HL-60 (cell line): ENCODE results near the gene PPIL1.

Source experiments
- DNase-seq, 2 experiments: peaks; one replicate each; pipeline ENCODE4 v3.0.0-alpha.2; 2010 to 2020; ENCODE audit warnings: low read depth in 1 of 2, low spot score in 1 of 2
- H3K27ac ChIP-seq: fragments of 250-450 bp; sonication (Bioruptor Pico); replicated peaks from 2 replicates; pipeline ENCODE4 v1.5.1; 2020; ENCODE audit warnings: mild to moderate bottlenecking, moderate library complexity
- H3K27me3 ChIP-seq: fragments of 250-450 bp; sonication (Bioruptor Pico); 2 replicates; pipeline ENCODE4 v1.5.1; 2021; ENCODE audit warnings: mild to moderate bottlenecking, moderate library complexity; ENCODE audit not compliant: insufficient read depth, poor library complexity, severe bottlenecking
- H3K4me3 ChIP-seq: replicated peaks from 2 replicates; pipeline ENCODE4 v1.5.1; 2011; ENCODE audit warnings: mild to moderate bottlenecking, control low read depth, low read length; ENCODE audit not compliant: insufficient read depth
- GABPA ChIP-seq: IDR thresholded peaks from 2 replicates; pipeline ENCODE4 v1.6.1; 2012; ENCODE audit warnings: low read depth
- POLR2AphosphoS5 ChIP-seq: IDR thresholded peaks from 2 replicates; pipeline ENCODE4 v1.6.1; 2012; ENCODE audit warnings: low read depth
- SPI1 ChIP-seq: IDR thresholded peaks from 2 replicates; pipeline ENCODE4 v1.6.1; 2012; ENCODE audit warnings: low read depth, mild to moderate bottlenecking, borderline replicate concordance
- TF ChIP-seq, protein P1 (sequence below): IDR thresholded peaks from one replicate; pipeline ENCODE4 v1.5.1; 2011; ENCODE audit warnings: low read length, control low read depth, inconsistent platforms; ENCODE audit not compliant: insufficient read depth
- TF ChIP-seq, protein P2 (sequence below): IDR thresholded peaks from 2 replicates; pipeline ENCODE4 v1.6.1; 2012; ENCODE audit warnings: low read depth; ENCODE audit not compliant: insufficient replicate concordance

PPIL1 gene

DNA sequence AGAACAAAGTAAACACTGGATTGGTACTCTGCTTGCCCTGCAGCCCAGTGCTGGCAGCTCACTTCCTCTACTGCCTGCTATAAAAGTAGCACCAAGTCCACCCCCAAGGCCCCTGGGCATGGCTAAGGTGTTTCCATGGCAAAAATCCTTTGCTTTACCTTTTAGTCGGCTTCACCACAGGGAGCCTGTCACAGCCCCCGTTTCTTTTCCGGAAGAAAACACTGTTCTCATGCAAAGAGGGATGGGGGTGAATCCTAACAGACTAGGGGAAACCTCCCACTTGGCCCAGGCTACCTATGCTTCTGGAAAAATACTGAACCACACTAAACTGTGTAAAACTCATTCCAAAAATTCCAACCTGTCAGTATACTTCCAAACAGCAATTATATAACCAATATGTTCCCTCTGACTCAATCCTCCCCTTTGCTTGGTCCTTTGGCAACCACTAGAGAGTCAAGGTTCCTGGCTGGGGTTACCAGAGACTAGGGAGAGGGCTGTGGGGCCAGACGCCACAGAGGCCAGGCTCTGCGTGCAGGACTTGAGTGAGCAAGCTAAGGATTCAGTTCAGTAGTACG lies 16.1 kb downstream of the PPIL1 start:
- no peak overlapping the region for H3K4me3 ChIP-seq
- DNase-seq = no peak

DNA sequence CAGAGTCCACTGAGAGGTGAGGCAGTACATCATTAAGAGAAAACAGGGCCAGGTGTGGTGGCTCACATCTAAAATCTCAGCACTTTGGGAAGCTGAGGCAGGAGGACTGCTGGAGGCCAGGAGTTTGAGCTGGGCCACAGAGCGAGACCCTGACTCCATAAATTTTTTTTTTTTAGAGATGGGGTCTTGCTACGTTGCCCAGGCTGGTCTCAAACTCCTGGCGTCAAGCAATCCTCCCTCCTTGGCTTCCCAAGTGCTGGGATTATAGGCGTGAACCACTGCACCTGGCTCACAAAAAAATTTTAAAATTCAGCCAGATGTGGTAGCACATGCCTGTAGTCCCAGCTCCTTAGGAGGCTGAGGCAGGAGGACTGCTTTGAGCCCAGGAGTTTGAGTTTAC lies 17.3 kb downstream of the PPIL1 start:
- H3K4me3 ChIP-seq = no peak overlapping the region
- no peaks in the 10 kb centered on the region for H3K27me3 ChIP-seq
- TF ChIP-seq SPI1 (no peak), GABPA (no peak)
- TF ChIP-seq, protein P1, sequence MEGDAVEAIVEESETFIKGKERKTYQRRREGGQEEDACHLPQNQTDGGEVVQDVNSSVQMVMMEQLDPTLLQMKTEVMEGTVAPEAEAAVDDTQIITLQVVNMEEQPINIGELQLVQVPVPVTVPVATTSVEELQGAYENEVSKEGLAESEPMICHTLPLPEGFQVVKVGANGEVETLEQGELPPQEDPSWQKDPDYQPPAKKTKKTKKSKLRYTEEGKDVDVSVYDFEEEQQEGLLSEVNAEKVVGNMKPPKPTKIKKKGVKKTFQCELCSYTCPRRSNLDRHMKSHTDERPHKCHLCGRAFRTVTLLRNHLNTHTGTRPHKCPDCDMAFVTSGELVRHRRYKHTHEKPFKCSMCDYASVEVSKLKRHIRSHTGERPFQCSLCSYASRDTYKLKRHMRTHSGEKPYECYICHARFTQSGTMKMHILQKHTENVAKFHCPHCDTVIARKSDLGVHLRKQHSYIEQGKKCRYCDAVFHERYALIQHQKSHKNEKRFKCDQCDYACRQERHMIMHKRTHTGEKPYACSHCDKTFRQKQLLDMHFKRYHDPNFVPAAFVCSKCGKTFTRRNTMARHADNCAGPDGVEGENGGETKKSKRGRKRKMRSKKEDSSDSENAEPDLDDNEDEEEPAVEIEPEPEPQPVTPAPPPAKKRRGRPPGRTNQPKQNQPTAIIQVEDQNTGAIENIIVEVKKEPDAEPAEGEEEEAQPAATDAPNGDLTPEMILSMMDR = no peak
- H3K27ac ChIP-seq = no peak overlapping the region
- DNase-seq = no peak

More for the DNA sequence above, 16.1 kb downstream of the PPIL1 start:
- no peak overlapping the region for H3K27ac ChIP-seq
- TF ChIP-seq POLR2AphosphoS5 (no peak), SPI1 (no peak), GABPA (no peak)
- TF ChIP-seq, protein P1 = no peak
- TF ChIP-seq, protein P2, sequence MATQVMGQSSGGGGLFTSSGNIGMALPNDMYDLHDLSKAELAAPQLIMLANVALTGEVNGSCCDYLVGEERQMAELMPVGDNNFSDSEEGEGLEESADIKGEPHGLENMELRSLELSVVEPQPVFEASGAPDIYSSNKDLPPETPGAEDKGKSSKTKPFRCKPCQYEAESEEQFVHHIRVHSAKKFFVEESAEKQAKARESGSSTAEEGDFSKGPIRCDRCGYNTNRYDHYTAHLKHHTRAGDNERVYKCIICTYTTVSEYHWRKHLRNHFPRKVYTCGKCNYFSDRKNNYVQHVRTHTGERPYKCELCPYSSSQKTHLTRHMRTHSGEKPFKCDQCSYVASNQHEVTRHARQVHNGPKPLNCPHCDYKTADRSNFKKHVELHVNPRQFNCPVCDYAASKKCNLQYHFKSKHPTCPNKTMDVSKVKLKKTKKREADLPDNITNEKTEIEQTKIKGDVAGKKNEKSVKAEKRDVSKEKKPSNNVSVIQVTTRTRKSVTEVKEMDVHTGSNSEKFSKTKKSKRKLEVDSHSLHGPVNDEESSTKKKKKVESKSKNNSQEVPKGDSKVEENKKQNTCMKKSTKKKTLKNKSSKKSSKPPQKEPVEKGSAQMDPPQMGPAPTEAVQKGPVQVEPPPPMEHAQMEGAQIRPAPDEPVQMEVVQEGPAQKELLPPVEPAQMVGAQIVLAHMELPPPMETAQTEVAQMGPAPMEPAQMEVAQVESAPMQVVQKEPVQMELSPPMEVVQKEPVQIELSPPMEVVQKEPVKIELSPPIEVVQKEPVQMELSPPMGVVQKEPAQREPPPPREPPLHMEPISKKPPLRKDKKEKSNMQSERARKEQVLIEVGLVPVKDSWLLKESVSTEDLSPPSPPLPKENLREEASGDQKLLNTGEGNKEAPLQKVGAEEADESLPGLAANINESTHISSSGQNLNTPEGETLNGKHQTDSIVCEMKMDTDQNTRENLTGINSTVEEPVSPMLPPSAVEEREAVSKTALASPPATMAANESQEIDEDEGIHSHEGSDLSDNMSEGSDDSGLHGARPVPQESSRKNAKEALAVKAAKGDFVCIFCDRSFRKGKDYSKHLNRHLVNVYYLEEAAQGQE = no peak
- no peaks in the 10 kb centered on the region for H3K27me3 ChIP-seq

DNA sequence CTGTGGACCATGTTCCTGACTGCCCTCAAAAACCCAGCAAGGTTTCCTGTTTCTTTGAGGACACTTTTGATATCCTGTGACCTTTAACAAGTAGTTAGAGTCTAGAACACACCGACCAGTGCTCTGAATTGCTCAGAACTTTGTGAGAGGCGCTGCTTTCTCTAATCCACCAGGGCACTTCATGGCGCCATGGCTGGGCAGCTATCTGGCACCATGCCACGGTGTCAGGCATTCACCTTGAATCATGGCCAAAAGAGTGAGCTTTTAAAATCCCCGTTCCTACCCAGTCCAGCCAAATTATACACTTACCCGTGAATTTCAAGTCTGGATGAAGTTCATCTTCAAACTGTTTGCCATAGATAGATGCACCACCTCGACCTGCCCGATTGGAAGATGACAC lies 18.3 kb downstream of the PPIL1 start:
- Histone ChIP-seq H3K4me3 (no peak overlapping the region), H3K27me3 (no peaks in the 10 kb centered on the region), H3K27ac (no peak overlapping the region)
- no peak for DNase-seq
- TF ChIP-seq, protein P1 = no peak
- TF ChIP-seq, protein P2 = no peak
- TF ChIP-seq POLR2AphosphoS5 = no peak
- TF ChIP-seq SPI1 = no peak
- no peak for TF ChIP-seq GABPA

DNA sequence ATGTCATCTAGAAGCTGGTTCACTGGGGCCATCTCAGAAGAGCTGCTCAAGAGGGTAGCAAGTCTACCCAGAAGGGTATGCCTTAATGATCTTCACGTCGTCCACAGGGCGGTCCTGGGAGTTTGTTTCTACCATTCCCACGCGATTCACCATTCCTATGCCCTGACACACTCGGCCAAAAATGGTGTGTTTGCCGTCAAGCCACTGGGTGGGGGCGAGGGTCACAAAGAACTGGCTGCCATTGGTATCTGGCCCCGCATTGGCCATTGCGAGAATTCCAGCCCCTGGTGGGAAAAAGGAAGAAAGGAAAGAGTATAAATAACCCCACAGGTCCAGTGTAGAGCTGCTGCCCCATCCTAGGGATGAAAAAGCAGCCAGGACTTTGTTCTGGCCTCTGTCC lies 18.9 kb downstream of the PPIL1 start:
- TF ChIP-seq SPI1 = no peak
- TF ChIP-seq, protein P1 = no peak
- TF ChIP-seq, protein P2 = no peak
- no peak for TF ChIP-seq POLR2AphosphoS5
- TF ChIP-seq GABPA = no peak
- DNase-seq = no peak
- Histone ChIP-seq H3K4me3 (no peak overlapping the region), H3K27ac (no peak overlapping the region), H3K27me3 (no peaks in the 10 kb centered on the region)
